Omental fat pad (tissue), 4 donors: ENCODE results near the gene ACSS1. TPM values are rescaled to one million over a fixed set of nuclear protein-coding genes. Genes with fewer than 3 reads are reported as not detected.

Experiments
- ATAC-seq: fragments of 150-250 bp; one replicate; pipeline ENCODE4 v1.9.1; 2016; ENCODE audit warnings: mild to moderate bottlenecking, moderate library complexity; ENCODE audit not compliant: low FRiP score
- DNase-seq: peaks from one replicate; pipeline ENCODE4 v3.0.0-alpha.2; 2019; ENCODE audit warnings: low spot score
- CTCF ChIP-seq, 3 donors: fragments of 450-650 bp; IDR thresholded peaks; one replicate each; pipeline ENCODE4 v1.5.1; 2016 to 2017; ENCODE audit warnings: antibody characterized with exemption in 3 of 3, mild to moderate bottlenecking in 3 of 3, moderate library complexity in 2 of 3
- total RNA-seq, 4 donors: library from RNA; depleted of rRNA; stranded (reverse); fragments of >200 nt; gene quantifications; one replicate each; pipeline ENCODE4 v1.1.0, GENCODE V29; 2016

The ACSS1 gene
- total RNA-seq, 4 donors from 2014 or later = 15.9 to 45.4 (median 19.0) TPM

DNA sequence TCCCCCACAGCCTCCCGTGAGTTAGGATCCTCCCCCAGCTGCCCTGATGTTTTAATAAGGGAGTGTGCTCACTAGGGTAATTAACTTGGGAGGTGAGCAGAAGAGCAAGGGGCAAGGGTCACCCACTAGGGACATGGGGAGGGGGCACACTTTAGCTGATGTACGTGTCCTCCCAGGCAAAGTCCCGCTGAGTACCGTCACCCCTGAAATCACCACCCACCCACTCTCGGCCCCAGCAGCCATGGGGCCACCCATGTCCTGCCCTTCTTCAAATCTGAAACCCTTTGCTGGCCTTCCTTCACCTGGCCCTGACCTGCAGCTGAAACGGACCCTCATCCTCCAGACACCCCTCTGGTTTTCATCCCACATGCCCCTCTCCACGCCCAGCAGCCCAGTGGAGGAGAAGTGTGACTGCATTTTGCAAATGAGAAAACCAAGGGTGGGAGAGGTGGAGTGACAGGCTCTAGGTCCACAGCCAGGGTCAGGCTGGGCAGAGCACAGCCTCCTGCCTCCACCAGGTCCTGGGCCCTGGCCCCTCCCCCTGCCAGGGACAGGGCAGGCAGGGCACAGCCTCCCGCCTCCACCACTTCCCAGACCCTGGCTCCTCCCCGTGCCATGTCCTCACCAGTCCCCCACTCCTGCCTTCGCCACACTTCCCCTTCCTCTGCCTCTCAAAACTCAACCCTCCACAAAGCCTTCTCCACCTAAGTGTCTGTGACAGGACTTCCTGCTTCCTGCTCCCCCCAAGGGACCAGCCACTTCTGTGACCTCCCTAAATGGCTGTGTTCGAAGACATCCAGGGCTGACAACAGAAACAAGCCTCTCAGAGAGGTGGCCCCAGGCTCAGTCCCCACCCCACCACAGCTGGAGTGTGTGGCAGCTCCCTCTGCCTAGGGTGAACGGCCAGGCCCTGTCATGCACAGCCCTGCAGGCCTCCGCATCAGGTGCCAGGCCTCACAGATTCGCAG is 15.1 kb downstream of the ACSS1 start:
- ATAC-seq = no peak
- TF ChIP-seq CTCF (IDR thresholded peaks at IDR 0.05) = no peak
- DNase-seq = no peak

- TF ChIP-seq CTCF (IDR thresholded peaks at IDR 0.05) = no peak
- DNase-seq (no peak), ATAC-seq (no peak)
Measured at GRCh38 chr20:25041813-25042530, 16.0 kb downstream of the ACSS1 start.

GRCh38 chr20:25040438-25040831 is 17.5 kb downstream of the ACSS1 start:
- DNase-seq (no peak), ATAC-seq (peak; percentile 17)
- no peak for TF ChIP-seq CTCF (IDR thresholded peaks at IDR 0.05)

DNA sequence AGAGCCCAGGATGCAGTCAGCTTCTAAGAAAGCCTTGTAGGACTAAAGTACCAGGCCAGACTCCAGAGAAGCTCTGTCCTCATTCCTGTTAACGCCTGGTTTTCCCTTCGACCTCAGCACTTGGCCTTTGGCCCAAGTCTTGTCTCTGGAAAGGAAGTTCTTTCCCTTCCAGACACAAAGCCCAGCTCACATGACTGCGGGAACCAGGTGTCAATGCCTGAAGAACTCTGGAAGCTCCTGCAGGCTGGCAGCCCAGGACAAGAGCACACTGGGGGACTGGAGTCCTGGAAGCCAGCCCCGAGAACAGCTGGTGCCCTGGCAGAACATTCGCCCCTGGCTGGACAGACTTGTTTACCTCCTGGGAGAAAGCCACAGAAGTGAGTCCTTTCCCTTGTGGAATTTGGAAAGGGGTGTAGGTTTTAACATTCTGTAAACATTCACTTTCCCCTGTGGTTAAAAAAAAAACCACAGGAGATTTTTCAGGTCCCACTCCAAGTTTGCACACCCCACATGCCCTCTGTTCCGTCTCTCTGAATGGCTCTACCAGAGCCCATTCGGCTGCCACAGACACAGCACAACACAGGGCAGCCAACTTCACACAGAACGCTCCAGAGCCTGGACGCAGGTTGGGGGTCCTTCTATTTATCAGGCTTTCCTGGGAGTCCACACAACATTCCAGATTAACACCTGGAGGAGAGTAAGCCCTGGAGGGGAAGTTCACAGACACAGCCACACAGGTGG is 18.1 kb downstream of the ACSS1 start:
- DNase-seq (no peak), ATAC-seq (peak; percentile 45)
- no peak for TF ChIP-seq CTCF (IDR thresholded peaks at IDR 0.05)

DNA sequence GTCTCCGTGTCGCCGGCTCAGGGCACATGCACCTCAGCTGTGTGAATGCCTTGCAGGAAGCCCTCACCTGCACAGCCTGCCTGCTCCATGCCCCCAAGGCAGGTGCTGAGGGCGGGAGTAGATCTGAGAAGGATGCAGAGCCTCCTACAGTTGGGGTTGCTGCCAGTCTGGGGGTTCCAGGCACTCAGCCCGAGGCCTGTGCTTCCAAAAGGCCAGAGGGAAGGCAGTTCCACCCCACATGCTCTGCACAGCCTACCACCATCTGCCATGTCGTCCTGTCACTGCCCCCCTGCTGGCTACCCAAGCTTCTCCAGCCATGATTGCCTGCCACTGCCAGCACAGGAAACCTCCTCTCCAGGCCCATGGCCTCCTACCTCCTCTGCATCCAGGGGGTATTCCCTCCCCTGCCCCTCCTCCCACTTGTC is 19.3 kb downstream of the ACSS1 start:
- DNase-seq (no peak), ATAC-seq (no peak)
- TF ChIP-seq CTCF (IDR thresholded peaks at IDR 0.05) = no peak

GRCh38 chr20:25038103-25038410 is 19.9 kb downstream of the ACSS1 start:
- ATAC-seq = no peak
- DNase-seq = no peak
- TF ChIP-seq CTCF (IDR thresholded peaks at IDR 0.05) = no peak
